Inflammatory macrophage (primary cell): ENCODE data around the gene DOCK1.
A peak's percentile ranks its signal among the peaks of the same experiment; 100 is the strongest.

ENCODE experiments used
- DNase-seq, 2 donors: peaks; one replicate each; pipeline ENCODE4 v3.0.0-alpha.2; 2020 to 2022

The DOCK1 gene

GRCh38 chr10:127411062-127411461 lies 505.8 kb downstream of the DOCK1 start:
- no peak for DNase-seq

- no peak for DNase-seq
Measured at GRCh38 chr10:127413326-127413725, 508.1 kb downstream of the DOCK1 start.

GRCh38 chr10:127414024-127414423 lies 508.8 kb downstream of the DOCK1 start:
- DNase-seq = no peak

GRCh38 chr10:127415116-127415515 lies 509.9 kb downstream of the DOCK1 start:
- no peak for DNase-seq

- DNase-seq = no peak
Measured at GRCh38 chr10:127415901-127416581, 510.8 kb downstream of the DOCK1 start.

GRCh38 chr10:127417031-127417430 lies 511.8 kb downstream of the DOCK1 start:
- no peak for DNase-seq

- no peak for DNase-seq
Measured at GRCh38 chr10:127417686-127418401, 512.6 kb downstream of the DOCK1 start.

- no peak for DNase-seq
Measured at GRCh38 chr10:127418536-127419168, 513.4 kb downstream of the DOCK1 start.

- no peak for DNase-seq
Measured at GRCh38 chr10:127420138-127420684, 515.0 kb downstream of the DOCK1 start.

GRCh38 chr10:127423218-127423915 lies 518.1 kb downstream of the DOCK1 start:
- DNase-seq = no peak

- DNase-seq = no peak
Measured at GRCh38 chr10:127424594-127425264, 519.5 kb downstream of the DOCK1 start.

GRCh38 chr10:127426746-127427145 lies 521.5 kb downstream of the DOCK1 start:
- no peak for DNase-seq

- DNase-seq = peak in 1 of 2 donors; percentile 31
Measured at GRCh38 chr10:127427926-127428325, 522.7 kb downstream of the DOCK1 start.

GRCh38 chr10:127428385-127428980 lies 523.3 kb downstream of the DOCK1 start:
- DNase-seq = no peak

- no peak for DNase-seq
Measured at GRCh38 chr10:127429601-127430312, 524.5 kb downstream of the DOCK1 start.

- DNase-seq = no peak
Measured at GRCh38 chr10:127431525-127431924, 526.3 kb downstream of the DOCK1 start.

- no peak for DNase-seq
Measured at GRCh38 chr10:127434006-127434405, 528.8 kb downstream of the DOCK1 start.

- no peak for DNase-seq
Measured at GRCh38 chr10:127435246-127435645, 530.0 kb downstream of the DOCK1 start.

- no peak for DNase-seq
Measured at GRCh38 chr10:127440371-127440770, 535.1 kb downstream of the DOCK1 start.

- DNase-seq = no peak
Measured at GRCh38 chr10:127441350-127442219, 536.4 kb downstream of the DOCK1 start.
